ENCODE measurements around the gene SLC22A3.

SLC22A3 gene

DNA sequence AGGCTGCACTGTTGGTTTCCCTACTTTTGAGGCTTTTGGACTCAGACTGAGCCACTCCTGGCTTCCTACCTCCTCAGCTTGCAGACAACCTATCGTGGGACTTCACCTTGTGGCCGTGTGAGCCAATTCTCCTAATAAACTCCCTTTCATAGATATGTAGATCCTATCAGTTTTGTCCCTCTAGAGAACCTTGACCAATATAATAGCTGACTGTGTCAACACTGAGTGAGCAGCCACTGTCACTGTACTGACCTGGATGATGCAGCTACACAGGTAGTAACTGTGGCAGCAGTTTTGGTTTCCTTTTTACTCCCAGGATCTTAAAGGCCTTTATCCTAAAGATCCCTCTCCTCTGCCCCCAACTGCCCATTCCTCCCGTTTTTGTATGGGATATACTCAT, 70.2 kb downstream of the SLC22A3 start:
- no peak for DNase-seq

DNA sequence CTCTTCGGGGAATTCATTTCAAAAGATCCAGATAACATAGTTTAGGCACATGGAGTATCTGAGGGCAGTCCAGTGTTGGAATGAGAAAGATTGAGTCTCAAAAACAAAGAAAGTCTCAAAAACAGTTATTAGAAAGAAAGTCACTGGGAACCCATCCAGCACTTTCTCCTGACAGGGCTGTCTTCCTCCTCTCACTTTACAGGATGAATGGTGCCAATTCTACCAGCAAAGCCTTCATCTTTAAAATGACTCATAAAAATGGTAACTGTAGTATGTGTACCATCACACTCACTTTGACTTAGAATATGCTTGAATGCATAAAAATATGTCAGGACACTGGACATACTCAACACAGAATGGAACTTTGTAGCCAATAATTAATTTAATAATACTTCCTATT, 71.3 kb downstream of the SLC22A3 start:
- no peak for DNase-seq

DNA sequence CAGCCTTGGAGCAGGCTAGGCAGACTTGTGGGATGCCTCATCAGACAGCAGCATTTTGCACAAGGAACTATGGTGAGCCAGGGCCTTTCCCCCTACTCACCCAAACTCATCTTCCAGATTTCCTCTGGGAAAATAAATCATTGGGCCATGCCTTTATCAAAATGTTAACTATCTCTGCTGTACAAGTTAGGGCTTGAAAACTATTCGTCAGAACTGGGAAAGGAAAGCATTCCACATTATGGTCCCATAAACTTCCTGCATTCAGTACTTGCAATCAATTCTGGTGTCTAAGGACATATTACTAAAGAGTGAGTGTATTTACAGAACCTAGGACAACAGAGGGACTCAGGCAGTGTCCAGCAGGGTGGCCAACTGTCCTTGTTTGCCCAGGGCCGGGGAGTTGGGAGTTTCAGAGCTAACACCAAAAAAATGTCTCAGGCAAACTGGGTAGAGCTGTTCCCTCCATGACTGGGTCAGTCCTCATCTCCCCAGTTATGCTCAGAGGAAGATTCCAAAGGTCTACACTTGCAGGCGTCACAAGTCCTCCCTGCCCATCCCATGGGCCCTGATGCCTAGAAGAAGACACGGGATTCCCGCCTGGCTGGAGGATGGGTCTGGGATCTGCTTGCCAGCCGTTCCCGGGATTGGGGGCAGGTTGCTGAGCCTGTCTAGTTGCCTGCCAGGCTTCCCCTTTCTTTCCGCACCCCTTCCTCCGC, 72.2 kb downstream of the SLC22A3 start:
- DNase-seq = no peak

DNA sequence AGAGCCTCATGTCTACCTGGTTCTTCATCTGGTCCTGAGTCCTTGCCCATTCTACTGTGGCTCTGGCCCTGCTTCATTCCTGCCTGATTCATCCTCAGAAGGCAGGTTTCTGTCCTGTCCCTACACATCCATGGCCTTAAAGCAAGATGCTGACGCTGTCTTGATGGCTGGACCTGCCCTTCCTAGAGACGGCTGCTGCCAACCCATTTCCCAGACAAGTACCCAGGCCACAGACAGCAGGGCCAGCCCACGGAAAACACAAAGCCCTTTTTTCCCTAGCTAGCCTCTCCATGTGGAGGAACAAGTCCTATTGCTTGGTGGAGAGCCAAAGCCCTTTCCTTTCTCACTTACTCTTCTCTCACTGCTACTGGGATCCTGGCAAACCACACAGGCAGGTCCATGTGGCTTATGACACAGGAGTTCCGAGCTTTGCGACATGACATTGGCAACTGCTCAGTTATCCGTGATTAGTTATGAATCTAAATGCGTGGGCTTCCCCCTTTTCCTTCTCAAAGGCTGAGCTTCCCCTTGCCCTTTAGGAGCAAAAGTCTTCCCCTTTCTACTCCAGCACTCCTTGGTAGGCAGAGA, 72.9 kb downstream of the SLC22A3 start:
- DNase-seq = no peak

DNA sequence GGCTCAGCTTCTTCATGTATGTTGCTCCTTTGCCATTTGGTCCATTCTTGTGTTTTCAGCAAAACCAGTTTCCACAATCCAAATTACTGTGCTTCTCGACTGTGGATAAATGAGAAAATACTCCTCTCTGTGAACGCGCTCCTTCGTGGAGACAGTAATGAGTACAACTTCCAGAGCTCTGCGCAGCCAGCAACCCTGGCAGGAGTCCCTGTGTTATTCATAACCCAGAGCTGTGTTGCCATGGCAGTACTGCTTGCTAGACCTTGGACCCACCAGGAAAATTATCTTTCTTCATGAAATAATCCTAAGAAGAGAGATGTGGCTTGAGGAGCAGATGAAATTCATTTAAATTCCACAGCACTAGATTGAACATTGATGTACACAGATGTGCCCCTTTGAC, 73.7 kb downstream of the SLC22A3 start:
- DNase-seq = no peak

DNA sequence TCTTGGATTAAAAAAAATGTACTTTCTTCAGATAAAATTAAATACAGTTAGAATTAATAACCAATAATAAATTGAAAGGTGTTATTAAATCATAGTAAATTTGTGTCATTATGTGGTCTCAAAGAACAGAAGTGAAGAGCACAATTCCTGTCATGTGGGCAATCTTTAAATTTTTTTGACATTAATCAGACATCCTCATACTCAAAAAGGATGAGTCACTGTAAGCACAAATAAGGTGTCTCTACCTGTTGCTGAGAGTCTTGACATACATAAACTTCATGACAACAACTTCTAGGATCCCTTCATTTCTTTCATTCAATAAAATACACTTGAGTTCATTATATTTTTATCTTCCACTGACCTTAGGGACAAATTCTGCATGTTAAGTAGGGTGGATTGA, 76.1 kb downstream of the SLC22A3 start:
- DNase-seq = no peak

DNA sequence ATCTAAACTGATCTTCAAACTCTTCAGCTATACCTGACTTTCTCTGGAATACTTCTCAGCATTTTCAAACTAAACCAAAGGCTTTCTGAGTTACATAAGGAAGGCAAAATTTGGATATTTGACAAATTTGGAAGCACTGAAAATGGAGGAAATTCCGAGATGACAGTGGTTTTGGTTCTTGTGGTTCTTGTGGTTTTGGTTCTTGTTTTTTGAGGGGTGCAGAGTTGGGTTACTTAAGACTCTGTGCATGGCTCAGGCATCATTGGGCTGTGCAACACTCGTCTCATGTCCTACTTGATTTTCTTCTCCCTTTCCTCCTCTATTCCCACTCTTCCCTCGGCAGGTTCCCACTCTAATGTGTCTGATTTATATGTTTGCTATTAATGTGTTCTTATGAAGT, 78.0 kb downstream of the SLC22A3 start:
- DNase-seq = peak in 1 of 5 experiments; percentile 3

DNA sequence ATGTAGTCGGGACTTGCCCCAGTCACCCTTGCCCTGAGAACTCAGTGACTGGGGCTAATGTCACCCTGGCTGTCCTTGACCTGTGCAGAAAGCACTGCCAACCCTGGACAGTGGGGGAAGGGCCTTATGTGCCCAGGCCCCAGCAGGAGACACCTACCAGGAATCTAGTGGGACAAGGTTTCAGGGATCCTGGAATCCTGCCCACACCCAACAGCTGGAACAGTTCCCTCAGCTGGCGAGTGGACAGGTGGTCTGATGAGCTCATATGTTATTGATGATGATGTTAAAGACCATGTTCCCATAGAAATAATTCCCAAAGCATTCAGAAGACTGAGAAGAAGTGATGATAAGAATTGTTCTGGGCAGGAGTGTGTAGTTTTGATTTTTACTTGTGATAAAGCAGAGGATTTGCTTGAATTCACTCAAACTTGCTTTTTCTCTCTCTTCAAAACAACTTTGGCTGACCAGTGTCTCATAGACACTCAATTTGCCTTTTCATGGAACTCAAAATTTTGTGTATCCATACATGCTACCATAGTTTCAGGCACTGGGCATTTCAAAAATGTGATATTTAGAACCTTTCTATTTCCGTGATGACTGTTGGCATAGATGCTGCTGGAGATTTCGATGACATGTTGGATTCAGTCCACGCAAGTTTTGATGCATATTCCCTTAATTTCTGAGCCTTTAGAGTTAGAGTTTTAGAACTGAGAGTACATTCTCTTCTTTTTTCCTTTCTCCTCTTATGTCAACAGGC, 79.3 kb downstream of the SLC22A3 start:
- DNase-seq = no peak

DNA sequence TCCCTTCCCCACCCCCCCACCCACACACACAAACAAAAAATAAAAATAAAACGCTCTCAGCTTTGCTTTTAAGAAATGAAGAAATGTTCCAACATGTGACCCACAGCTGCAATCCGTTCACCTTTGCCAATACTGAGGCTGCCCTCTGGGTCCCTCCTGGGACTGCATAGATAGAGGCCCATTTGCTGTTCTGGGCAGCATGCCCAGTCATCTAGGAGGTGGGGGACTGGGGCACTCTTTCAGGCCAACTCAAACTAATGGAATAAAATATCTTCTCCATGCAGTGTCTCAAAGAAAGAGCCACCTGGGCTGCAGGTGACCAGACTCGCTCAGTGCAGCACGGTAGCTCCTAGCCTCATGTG, 79.9 kb downstream of the SLC22A3 start:
- DNase-seq = no peak

DNA sequence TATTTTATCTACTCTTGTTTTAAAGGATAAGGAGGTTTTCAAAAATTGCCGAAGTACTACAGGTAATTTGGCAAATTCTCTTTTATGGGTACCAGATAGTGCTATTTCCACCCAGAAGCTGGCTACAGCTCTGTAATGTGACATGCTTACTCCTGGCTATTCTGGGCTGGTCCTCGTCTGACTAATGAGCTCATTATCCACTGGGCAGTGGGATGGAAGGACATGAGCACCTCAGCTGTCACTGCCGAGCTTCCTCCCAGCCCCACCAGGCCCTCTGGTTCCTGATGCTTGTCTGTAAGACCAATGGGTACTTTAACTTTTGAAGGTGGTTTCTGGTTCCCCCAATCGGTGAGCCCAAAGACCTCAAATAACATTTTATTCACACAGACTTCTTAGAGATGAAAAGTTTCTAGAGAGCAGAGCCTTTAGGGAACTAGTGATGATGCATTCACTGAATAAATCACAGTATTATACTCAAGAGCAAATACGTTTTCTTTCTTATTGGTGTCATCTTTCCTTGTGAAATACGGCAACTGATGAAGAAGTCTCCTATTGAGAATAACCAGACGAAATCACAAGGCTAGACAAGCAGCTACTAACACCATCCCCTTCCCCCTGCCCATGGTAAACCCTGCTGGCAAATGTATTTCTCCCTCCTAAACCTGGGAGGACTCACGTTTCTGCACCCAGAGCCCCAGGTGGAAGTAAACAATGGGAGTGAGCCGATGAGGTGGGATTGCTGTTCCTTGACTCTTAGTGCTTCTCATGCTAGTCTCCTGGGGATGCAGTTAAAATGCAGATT, 80.8 kb downstream of the SLC22A3 start:
- no peak for DNase-seq

DNA sequence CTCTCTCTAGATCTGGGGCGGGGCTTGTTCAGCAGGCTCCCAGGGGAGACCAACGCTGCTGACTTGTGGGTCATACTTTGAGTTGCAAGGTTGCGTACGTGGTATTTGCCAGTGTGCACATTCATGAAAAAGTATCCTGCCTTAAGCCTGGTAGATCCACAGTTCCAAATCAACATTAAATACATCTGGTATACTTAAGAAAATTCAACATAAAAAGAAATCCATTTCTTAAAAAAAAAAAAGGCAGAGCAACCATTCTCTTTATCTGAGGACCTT, 81.4 kb downstream of the SLC22A3 start:
- no peak for DNase-seq

DNA sequence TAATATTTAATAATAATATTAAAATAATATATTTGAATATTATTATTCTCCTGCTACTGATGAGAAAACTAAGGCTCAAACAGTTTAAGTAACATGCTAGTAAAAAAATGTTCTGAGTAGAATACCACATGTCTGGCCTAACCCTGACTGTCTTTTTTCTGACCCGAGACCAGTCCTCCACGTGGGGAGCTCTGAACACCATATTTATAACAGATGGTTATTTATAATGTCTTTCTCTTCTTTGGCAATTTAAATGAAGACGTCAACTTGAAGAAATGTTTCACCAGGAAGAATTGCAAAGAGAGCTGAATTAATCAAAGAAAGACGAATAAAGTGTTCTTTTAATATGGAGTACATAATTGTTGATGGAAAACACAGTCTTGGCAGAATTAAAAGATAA, 82.0 kb downstream of the SLC22A3 start:
- DNase-seq = no peak

DNA sequence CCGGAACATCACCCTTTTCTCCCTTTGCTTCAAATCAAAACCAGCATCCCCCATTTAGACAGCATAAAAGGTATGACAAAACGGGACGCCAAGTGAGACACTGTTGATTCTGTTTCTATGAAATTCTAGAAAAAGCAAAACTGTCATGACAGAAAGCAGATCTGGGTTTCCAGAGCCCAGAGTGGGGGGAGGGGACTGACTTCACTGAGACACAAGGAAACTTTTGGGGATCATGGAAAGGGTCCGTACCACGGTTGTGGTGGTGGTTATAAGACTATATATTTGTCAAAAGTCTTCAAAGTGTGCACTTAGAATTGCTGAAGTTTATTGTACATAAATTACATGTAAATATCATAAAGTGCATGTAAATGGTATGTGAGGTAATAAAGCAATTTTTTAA, 82.6 kb downstream of the SLC22A3 start:
- DNase-seq = no peak

DNA sequence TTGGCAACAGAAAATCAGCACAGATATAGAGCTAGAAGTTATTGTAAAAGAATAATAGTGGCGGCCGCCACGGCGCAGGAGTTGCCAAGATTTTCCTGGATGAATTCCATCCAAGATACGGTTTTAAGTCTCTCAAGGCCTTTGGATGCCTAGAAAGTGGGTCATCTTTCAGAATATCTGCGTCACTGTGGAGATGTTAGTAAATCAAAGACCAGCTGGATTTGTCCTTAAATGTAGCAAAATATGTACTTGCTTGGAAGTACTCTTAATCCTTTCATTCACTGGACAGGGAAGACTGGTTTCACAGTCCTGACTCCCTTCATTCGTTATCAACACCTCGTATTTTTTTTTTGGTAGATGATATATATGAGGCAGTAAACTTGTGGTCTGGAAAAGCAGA, 83.0 kb downstream of the SLC22A3 start:
- DNase-seq = no peak

DNA sequence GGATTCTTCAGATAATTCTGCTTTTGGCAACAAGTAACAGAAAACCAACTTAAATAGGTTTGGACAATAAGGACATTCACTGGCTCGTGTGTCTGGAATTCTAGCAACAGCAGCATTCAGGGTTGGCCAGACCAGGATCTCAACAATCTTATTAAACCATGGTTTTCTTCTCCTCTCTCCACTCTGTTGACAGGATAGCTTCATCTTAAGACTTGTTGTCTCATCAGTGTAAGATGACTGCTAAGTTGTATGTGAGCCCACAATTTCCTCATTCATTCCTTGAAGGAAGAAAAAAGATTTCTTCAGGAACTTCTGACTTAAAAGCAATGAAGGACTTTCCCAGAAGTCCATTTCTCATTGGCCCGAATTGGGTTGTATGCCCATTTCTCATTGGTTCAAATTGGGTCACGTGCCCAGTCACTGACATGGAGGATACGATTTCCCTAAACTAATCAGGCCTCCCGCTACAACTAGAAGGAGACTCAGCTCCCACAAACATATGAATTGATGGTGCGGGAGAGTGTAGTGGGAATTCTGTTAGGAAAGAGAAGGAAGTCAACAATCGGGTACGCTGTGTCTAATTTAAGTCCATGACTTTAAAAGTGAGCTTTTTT, 83.7 kb downstream of the SLC22A3 start:
- DNase-seq = no peak

DNA sequence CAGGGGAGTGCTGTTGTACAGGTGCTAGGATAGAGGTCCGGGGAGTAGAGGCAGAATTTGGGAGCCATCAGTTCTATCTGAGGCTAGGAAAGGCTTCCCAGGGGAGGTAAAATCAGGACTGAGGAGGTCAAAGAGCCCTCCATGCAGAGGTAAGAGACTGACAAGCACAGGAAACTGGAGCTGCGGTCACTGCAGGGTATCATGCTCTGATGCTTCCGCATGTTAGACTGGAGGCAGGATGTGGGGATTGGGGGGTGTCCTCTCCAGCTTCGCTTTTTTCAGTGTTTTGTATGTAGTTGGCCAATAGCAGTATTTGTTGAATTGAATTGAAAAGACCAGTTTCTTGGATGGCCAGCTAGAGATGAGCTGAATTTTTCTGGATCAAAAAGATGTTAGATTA, 87.8 kb downstream of the SLC22A3 start:
- DNase-seq = peak in 1 of 5 experiments; percentile 24

DNA sequence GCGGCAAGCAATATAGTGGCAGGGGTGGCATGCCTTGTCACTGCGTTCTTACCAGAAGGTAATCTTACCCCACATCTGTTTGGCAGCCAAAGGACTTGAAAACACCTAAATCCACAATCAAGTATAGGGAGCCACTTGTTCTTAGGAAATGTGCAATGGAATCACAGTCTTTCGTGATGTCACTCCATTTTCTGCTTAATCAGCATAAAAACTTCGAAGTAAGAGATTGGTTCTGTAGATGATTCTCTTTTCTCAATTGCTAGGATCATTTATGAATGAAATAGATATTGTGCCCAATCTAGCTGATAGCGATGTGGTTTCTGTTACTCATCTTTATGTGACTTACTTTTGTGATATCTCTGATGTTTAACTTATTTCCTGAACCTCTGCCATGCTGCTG, 89.0 kb downstream of the SLC22A3 start:
- no peak for DNase-seq

DNA sequence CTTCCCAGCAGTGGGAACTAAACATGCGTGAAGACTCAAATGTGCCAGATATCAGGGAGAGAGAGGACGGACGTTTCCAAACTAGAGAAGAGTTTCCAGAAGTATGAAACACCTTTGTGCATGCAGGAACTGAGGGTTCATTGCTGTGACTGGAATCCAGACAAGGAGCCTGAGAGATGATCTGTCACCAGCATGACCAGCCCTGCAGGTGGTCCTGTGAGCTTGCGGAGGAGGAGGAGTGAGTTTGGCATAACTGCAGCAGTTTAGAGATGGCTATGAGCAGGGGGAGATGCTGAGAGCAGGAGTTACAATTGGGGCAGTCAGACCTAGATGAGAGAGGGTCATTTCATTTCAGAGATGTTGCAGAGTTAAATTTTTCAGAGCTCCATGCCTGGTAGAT, 89.6 kb downstream of the SLC22A3 start:
- no peak for DNase-seq

DNA sequence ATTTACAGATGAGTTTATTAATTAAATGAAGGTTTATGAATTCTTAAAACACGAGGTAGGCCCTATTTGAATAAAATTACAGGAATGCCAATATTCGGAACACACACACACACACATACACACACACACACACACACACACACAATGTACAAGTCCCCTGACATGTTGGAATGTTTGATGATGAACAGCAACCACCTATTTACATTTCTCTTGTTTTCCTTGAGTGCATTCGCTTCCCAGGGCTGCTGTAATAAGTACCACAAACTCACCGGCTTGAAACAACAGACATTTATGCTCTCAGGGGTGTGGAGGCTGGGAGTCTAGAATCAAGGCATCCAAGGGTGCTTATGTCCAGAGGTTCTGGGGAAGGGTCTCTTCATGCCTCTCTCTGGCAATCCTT, 90.3 kb downstream of the SLC22A3 start:
- DNase-seq = no peak

DNA sequence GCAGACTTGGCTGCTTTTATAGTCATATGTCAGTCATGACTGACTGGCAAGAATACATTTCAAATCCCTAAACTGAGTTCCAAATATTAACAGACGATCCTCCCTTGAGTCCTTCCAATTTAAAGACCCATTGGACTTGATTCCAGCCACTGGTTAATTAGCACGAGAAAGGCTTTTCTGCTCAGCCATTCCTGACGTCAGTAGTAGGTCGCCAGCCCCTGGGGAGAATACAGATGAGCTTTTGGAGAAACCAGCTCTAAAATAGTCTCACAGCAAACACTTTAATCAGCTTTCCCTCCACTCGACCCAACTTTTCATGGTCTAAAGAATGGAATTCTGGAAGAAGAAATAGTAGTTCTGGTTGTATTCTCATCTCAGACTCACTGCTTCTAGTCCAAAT, 91.6 kb downstream of the SLC22A3 start:
- no peak for DNase-seq

DNA sequence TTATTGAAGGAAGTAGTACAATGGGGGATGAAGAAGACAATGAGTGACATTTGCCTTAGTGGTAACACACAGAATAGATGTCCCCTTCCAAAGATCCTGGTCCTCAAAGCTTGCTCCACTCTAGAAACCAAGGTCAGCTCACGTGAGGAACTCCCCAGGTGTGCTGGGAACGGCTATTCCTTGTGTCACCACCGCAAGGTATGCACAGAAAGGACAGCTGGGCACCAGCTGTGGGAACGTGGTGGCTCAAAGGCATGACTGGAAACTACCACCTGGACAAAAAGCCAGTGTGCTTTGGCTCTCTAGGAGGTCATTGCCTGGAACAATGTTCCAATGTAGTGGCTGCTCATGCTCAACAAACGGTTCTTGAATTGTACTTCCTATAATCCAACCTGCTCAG, 94.0 kb downstream of the SLC22A3 start:
- DNase-seq = no peak

DNA sequence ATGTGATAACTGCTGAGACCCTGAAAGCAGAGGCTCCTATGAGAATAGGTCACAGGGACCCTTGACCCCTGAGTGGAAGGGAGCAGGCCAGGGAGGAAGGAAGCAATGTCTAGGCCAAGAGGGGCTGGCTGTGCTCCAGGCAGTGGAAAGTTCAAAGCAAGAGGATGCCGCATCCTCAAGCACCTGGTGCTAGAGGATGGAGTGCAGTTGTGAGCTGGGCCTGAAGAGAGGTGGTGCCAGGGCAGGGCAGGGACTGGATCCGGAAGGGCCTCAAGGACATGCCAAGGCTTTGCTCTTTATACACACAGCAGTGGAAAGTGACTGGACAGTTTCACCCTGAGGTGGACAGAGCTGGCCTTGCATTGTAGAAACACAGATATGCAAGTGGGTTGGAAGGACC, 97.0 kb downstream of the SLC22A3 start:
- no peak for DNase-seq

DNA sequence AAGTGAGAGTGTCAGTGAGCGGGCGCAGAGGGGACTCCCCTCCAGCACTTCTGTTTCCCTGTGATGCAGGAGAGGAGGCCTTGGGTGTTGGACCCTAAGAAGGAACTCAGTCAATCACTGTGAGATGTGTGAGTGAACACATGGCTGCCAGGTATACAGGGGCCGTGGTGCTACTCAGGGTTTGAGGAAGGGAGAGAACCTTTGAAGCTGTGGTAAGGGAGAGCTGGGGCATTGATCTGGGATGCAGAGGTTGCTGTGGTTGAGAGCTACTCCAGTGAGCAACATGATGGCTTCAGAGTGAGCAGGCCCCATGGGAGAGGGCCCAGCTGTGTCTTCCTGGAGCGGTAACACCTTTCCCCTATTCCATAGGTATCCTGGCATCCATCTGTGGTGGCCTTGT, 99.2 kb downstream of the SLC22A3 start:
- no peak for DNase-seq

Data from T-helper 2 cell (primary cell).